H1 (cell line): ENCODE measurements around the gene SLC6A7. TPM values are rescaled to one million over a fixed set of nuclear protein-coding genes. Genes with fewer than 3 reads are reported as not detected.

Experiments
- CTCF ChIA-PET: fragments of 300-600 bp; sonication (Branson Sonifier 250); formaldehyde crosslinking; loops from one replicate; lab custom pipeline; 2021; ENCODE audit not compliant: partially characterized antibody; lab: Charles Lee
- POLR2A ChIA-PET: fragments of 300-600 bp; sonication (Branson Sonifier 250); formaldehyde crosslinking; loops from one replicate; lab custom pipeline; 2021; ENCODE audit warnings: inconsistent platforms; ENCODE audit not compliant: partially characterized antibody; lab: Charles Lee
- DNase-seq, 2 experiments: peaks; one replicate each; pipeline versions ENCODE4 v3.0.0 to v3.0.0-alpha.2; 2010 to 2022; ENCODE audit warnings: low spot score in 2 of 2, low read depth in 1 of 2, mixed read lengths in 1 of 2
- FAIRE-seq: peaks from 2 replicates; lab custom pipeline; 2011; peaks lifted over from hg19 to GRCh38; lab: Jason Lieb, UNC
- H2AFZ ChIP-seq: 2 replicates; pipeline ENCODE4 v1.8.1; 2012; ENCODE audit warnings: low read length, inconsistent platforms
- H2AK5ac ChIP-seq: 2 replicates; pipeline ENCODE4 v1.6.1; 2013; ENCODE audit warnings: low read depth, low read length
- H2BK120ac ChIP-seq: replicated peaks from 2 replicates; pipeline ENCODE3; 2013; ENCODE audit warnings: low read depth, low read length, inconsistent platforms
- H2BK12ac ChIP-seq: 2 replicates; pipeline ENCODE4 v1.6.1; 2013; ENCODE audit warnings: low read depth, low read length
- H2BK15ac ChIP-seq: 2 replicates; pipeline ENCODE4 v1.6.1; 2013; ENCODE audit warnings: low read length
- H2BK20ac ChIP-seq: 2 replicates; pipeline ENCODE4 v1.6.1; 2013; ENCODE audit warnings: low read length
- H2BK5ac ChIP-seq: 2 replicates; pipeline ENCODE4 v1.6.1; 2013; ENCODE audit warnings: low read depth, low read length
- H3K14ac ChIP-seq: 2 replicates; pipeline ENCODE4 v1.6.1; 2013; ENCODE audit warnings: inconsistent platforms; ENCODE audit not compliant: insufficient read length
- H3K18ac ChIP-seq: 2 replicates; pipeline ENCODE4 v1.6.1; 2013; ENCODE audit warnings: low read length; ENCODE audit errors: extremely low read depth
- H3K23ac ChIP-seq: 2 replicates; pipeline ENCODE4 v1.6.1; 2013; ENCODE audit warnings: inconsistent platforms; ENCODE audit not compliant: insufficient read length
- H3K23me2 ChIP-seq: 2 replicates; pipeline ENCODE4 v1.6.1; 2013; ENCODE audit warnings: low read depth, low read length
- H3K27ac ChIP-seq: 2 replicates; pipeline ENCODE4 v1.6.1; 2011; ENCODE audit warnings: low read depth, low read length, inconsistent platforms
- H3K27me3 ChIP-seq, 4 experiments: replicated peaks in 1 of 4; 1 replicate in 1 of 4; 2 replicates in 3 of 4; pipeline versions ENCODE4 v1.6.1 to v1.8.1; 2011 to 2013; ENCODE audit warnings: low read length in 3 of 4, mild to moderate bottlenecking in 3 of 4, inconsistent platforms in 2 of 4, mixed read lengths in 2 of 4, moderate library complexity in 1 of 4; ENCODE audit not compliant: control insufficient read depth in 3 of 4, insufficient read depth in 3 of 4; ENCODE audit errors: extremely low read depth in 1 of 4
- H3K36me3 ChIP-seq, 4 experiments: 2 replicates each; pipeline versions ENCODE4 v1.6.1 to v1.8.1; 2011 to 2013; ENCODE audit warnings: mild to moderate bottlenecking in 4 of 4, low read length in 3 of 4, moderate library complexity in 2 of 4, control low read depth in 1 of 4, inconsistent platforms in 1 of 4; ENCODE audit not compliant: insufficient read depth in 4 of 4, control insufficient read depth in 2 of 4
- H3K4ac ChIP-seq: replicated peaks from 2 replicates; pipeline ENCODE3; 2013; ENCODE audit warnings: low read length, low read depth, mixed read lengths, inconsistent platforms; ENCODE audit not compliant: insufficient read length
- H3K4me1 ChIP-seq, 4 experiments: replicated peaks in 1 of 4; 1 replicate in 1 of 4; 2 replicates in 3 of 4; pipeline versions ENCODE4 v1.6.1 to v1.8.1; 2011 to 2013; ENCODE audit warnings: low read length in 3 of 4, inconsistent platforms in 2 of 4, mixed read lengths in 1 of 4; ENCODE audit not compliant: insufficient read depth in 4 of 4, control insufficient read depth in 3 of 4
- H3K4me2 ChIP-seq, 2 experiments: 2 replicates each; pipeline versions ENCODE4 v1.6.1 to v1.8.1; 2011 to 2013; ENCODE audit warnings: low read depth in 2 of 2, low read length in 2 of 2, control low read depth in 1 of 2, inconsistent platforms in 1 of 2, mild to moderate bottlenecking in 1 of 2; ENCODE audit not compliant: insufficient read depth in 1 of 2
- H3K4me3 ChIP-seq, 4 experiments: fragments of 200-600, 300-600 bp in 1 of 4; sonication (generic), shearing (Covaris generic), sonication (Bioruptor Twin) in 1 of 4; 2 replicates each; pipeline versions ENCODE4 v1.5.1 to v1.8.1; 2011 to 2016; ENCODE audit warnings: low read length in 4 of 4, low read depth in 3 of 4, control low read depth in 2 of 4, inconsistent platforms in 2 of 4, mild to moderate bottlenecking in 2 of 4, mixed read lengths in 1 of 4, moderate library complexity in 1 of 4; ENCODE audit not compliant: insufficient read depth in 2 of 4; ENCODE audit errors: extremely low read depth in 1 of 4
- H3K56ac ChIP-seq: replicated peaks from 2 replicates; pipeline ENCODE3; 2013; ENCODE audit warnings: low read depth, mild to moderate bottlenecking, mixed read lengths, low read length, inconsistent platforms; ENCODE audit not compliant: insufficient read length
- H3K79me1 ChIP-seq: 2 replicates; pipeline ENCODE4 v1.6.1; 2013; ENCODE audit warnings: low read depth, low read length, control low read depth
- H3K79me2 ChIP-seq, 2 experiments: 2 replicates each; pipeline versions ENCODE4 v1.6.1 to v1.8.1; 2012 to 2013; ENCODE audit warnings: low read length in 2 of 2, mild to moderate bottlenecking in 2 of 2, inconsistent platforms in 1 of 2; ENCODE audit not compliant: insufficient read depth in 2 of 2, control insufficient read depth in 1 of 2
- H3K9ac ChIP-seq, 4 experiments: replicated peaks in 1 of 4; 1 replicate in 1 of 4; 2 replicates in 3 of 4; pipeline versions ENCODE4 v1.6.1 to v1.8.1; 2011 to 2013; ENCODE audit warnings: low read depth in 3 of 4, low read length in 3 of 4, control low read depth in 2 of 4, mild to moderate bottlenecking in 2 of 4, moderate library complexity in 2 of 4, inconsistent platforms in 1 of 4; ENCODE audit errors: extremely low read depth in 1 of 4
- H3K9me3 ChIP-seq, 2 experiments: 2 replicates each; pipeline versions ENCODE4 v1.6.1 to v1.8.1; 2012 to 2013; ENCODE audit warnings: mild to moderate bottlenecking in 2 of 2, moderate library complexity in 2 of 2, control low read depth in 1 of 2, inconsistent platforms in 1 of 2, low read depth in 1 of 2, low read length in 1 of 2, mixed read lengths in 1 of 2; ENCODE audit not compliant: insufficient read depth in 2 of 2
- H4K20me1 ChIP-seq, 2 experiments: replicated peaks in 1 of 2; 2 replicates each; pipeline versions ENCODE3 to v1.8.1; 2011 to 2013; ENCODE audit warnings: inconsistent platforms in 2 of 2, low read length in 2 of 2, mild to moderate bottlenecking in 1 of 2; ENCODE audit not compliant: insufficient read depth in 2 of 2, control insufficient read depth in 1 of 2
- H4K5ac ChIP-seq: 2 replicates; pipeline ENCODE4 v1.6.1; 2013; ENCODE audit warnings: low read length, low read depth, mixed read lengths, inconsistent platforms; ENCODE audit not compliant: insufficient read length
- H4K8ac ChIP-seq: 2 replicates; pipeline ENCODE4 v1.8.0; 2013; ENCODE audit warnings: mild to moderate bottlenecking, moderate library complexity, low read length, inconsistent platforms; ENCODE audit not compliant: insufficient read depth; ENCODE audit errors: extremely low read depth
- H4K91ac ChIP-seq: replicated peaks from 2 replicates; pipeline ENCODE3; 2013; ENCODE audit warnings: low read length, mixed read lengths, inconsistent platforms; ENCODE audit not compliant: insufficient read length
- JUND ChIP-seq: IDR thresholded peaks from 2 replicates; pipeline ENCODE4 v1.6.1; 2011; ENCODE audit warnings: mild to moderate bottlenecking, improper control_type of control experiment, low read length
- KDM1A ChIP-seq: fragments of 200-600, 300-600 bp; sonication (generic); IDR thresholded peaks from 2 replicates; pipeline ENCODE4 v1.7.1; 2016; ENCODE audit warnings: mild to moderate bottlenecking, low read length, borderline replicate concordance
- WGBS, 2 experiments: shearing (Covaris generic) in 1 of 2; methylation state at CpG; one replicate each; pipeline versions ENCODE4 v1.1.6 to v1.1.7; 2013 to 2015; ENCODE audit warnings: low lambda C conversion rate in 2 of 2, mixed read lengths in 2 of 2, inconsistent platforms in 1 of 2, low coverage in 1 of 2, missing lambda C conversion rate in 1 of 2; ENCODE audit not compliant: insufficient replicate concordance in 2 of 2, insufficient coverage in 1 of 2, insufficient read length in 1 of 2; ENCODE audit errors: extremely low coverage in 1 of 2, missing lambda C conversion rate in 1 of 2; 5-methylcytosine and 5-hydroxymethylcytosine counted together
- polyA plus RNA-seq, 7 experiments: library from polyadenylated mRNA; depleted of rRNA in 3 of 7; stranded (reverse) in 5 of 7; unstranded in 2 of 7; fragments of >200 nt in 5 of 7; fragments of 200-250 nt in 2 of 7; gene quantifications; 1 replicate in 5 of 7; 2 replicates in 1 of 7; 4 replicates in 1 of 7; pipeline versions ENCODE4 v1.2.1 to v1.2.3, GENCODE V29; 2011 to 2013; ENCODE audit warnings: missing spikeins in 2 of 7, mixed read lengths in 2 of 7
- total RNA-seq: library from RNA; stranded (reverse); fragmentation: NEBNext Ultra II Directional; extraction: Animal tissue kit (Norgen Biotek cat#: 25700); gene quantifications from 2 replicates; pipeline ENCODE4 v1.2.1, GENCODE V29; 2021

The SLC6A7 gene
- total and polyA plus RNA-seq, 2 of the 8 experiments (the other 6 are each of a cell fraction or from before 2014, with no cell fraction given): 0.07 to 0.12 TPM

- Histone ChIP-seq H3K9me3 (no peaks in the 10 kb centered on the region), H2BK20ac (no peak overlapping the region), H3K4me2 (no peak overlapping the region), H3K9ac (no peak overlapping the region), H3K4me1 (peaks cover 0 to 12% (median 5%) of the 10 kb centered on the region in 4 experiments; a peak in 6 of 7 replicates), H3K4ac (no peak overlapping the region), H3K14ac (no peak overlapping the region), H3K23me2 (no peaks in the 10 kb centered on the region; the same call in 1 of the 2 replicates), H2BK5ac (no peak overlapping the region), H4K5ac (no peak overlapping the region), H4K20me1 (no peaks in the 10 kb centered on the region), H3K79me2 (no peaks in the 10 kb centered on the region), H3K36me3 (no peaks in the 10 kb centered on the region), H3K27ac (no peak overlapping the region), H2BK15ac (no peak overlapping the region), H4K8ac (no peak overlapping the region), H2AFZ (no peak overlapping the region), H3K18ac (no peak overlapping the region), H2AK5ac (no peak overlapping the region), H3K79me1 (no peaks in the 10 kb centered on the region), H2BK12ac (no peak overlapping the region), H3K27me3 (peaks cover 0 to 20% (median 14%) of the 10 kb centered on the region in 4 experiments; a peak in 5 of 7 replicates), H3K4me3 (no peak overlapping the region), H3K56ac (no peak overlapping the region), H3K23ac (no peak overlapping the region), H2BK120ac (no peak overlapping the region), H4K91ac (no peak overlapping the region)
- no peak for TF ChIP-seq JUND
- peak; percentile 64; the same call in 1 of the 2 replicates for TF ChIP-seq KDM1A
- DNase-seq (no peak), FAIRE-seq (no peak)
- ChIA-PET POLR2A (interaction anchor here (0.6 kb wide), 2 partner anchors 9 to 214 kb away, joined by 3 read pairs; no protein-coding TSS in a partner anchor), CTCF (interaction anchor here (1.0 to 17.8 kb wide), 7 partner anchors 8 to 216 kb away, joined by 3 to 406 read pairs (median 28); partner anchors contain the start of genes CDX1 and SLC6A7)
- WGBS, 2 experiments: 90% methylated on average over 10 of the region's 10 CpGs; no CpG with 5 or more reads in 1 of the 2 experiments
Observed at GRCh38 chr5:150182774-150183173, 7.1 kb upstream of the SLC6A7 start.
